ENCODE data around the gene FTCD. TPM values are rescaled to one million over a fixed set of nuclear protein-coding genes. Genes with fewer than 3 reads are reported as not detected.

The FTCD gene
- polyA plus RNA-seq, 1 experiment: 0.06 TPM

GRCh38 chr21:46093668-46094400, 61.5 kb downstream of the FTCD start:
- no peaks in the 10 kb centered on the region for H3K36me3 ChIP-seq (ENCODE audit: control insufficient read depth, insufficient read depth, low read length)
- DNase-seq (ENCODE audit: low read depth): no peak
- no peaks in the 10 kb centered on the region for H3K27me3 ChIP-seq (ENCODE audit: control insufficient read depth, insufficient read depth, low read length)
- H3K4me3 ChIP-seq (ENCODE audit: low read depth, low read length): no peak overlapping the region
- CTCF ChIA-PET: no interaction called here
- TF ChIP-seq CTCF (IDR thresholded peaks at IDR 0.05; ENCODE audit: insufficient read depth, low read depth, low read length): no peak
- POLR2A ChIA-PET: no interaction called here

- no peak; the same call in 1 of the 2 replicates for TF ChIP-seq CTCF (IDR thresholded peaks at IDR 0.05; ENCODE audit: insufficient read depth, low read depth, low read length)
- Histone ChIP-seq H3K27me3 (ENCODE audit: control insufficient read depth, insufficient read depth, low read length) (no peaks in the 10 kb centered on the region), H3K36me3 (ENCODE audit: control insufficient read depth, insufficient read depth, low read length) (no peaks in the 10 kb centered on the region), H3K4me3 (ENCODE audit: low read depth, low read length) (no peak overlapping the region)
- POLR2A ChIA-PET: no interaction called here
- DNase-seq (ENCODE audit: low read depth): no peak
- CTCF ChIA-PET: interaction anchor here (0.7 to 1.3 kb wide), 5 partner anchors 10 to 120 kb away, joined by 3 to 7 read pairs (median 3); no protein-coding TSS in a partner anchor
These were observed 62.3 kb downstream of the FTCD start for GRCh38 chr21:46092811-46093667.

GRCh38 chr21:46092026-46092764, 63.2 kb downstream of the FTCD start:
- DNase-seq (ENCODE audit: low read depth): peak; percentile 94
- POLR2A ChIA-PET: no interaction called here
- 0 out of 2 replicates have a peak, but pooled peaks have one; percentile 2 for TF ChIP-seq CTCF (IDR thresholded peaks at IDR 0.05; ENCODE audit: insufficient read depth, low read depth, low read length)
- H3K27me3 ChIP-seq (ENCODE audit: control insufficient read depth, insufficient read depth, low read length): no peaks in the 10 kb centered on the region
- CTCF ChIA-PET: interaction anchor here (0.7 to 1.3 kb wide), 6 partner anchors 9 to 119 kb away, joined by 3 to 7 read pairs (median 3); no protein-coding TSS in a partner anchor
- peak overlapping the region; percentile 28 for H3K4me3 ChIP-seq (ENCODE audit: low read depth, low read length)
- no peaks in the 10 kb centered on the region for H3K36me3 ChIP-seq (ENCODE audit: control insufficient read depth, insufficient read depth, low read length)

GRCh38 chr21:46091631-46092025, 63.8 kb downstream of the FTCD start:
- ChIA-PET CTCF (interaction anchor here (0.9 to 1.3 kb wide), 3 partner anchors 8 to 118 kb away, joined by 3 to 7 read pairs (median 6); no protein-coding TSS in a partner anchor), POLR2A (no interaction called here)
- no peaks in the 10 kb centered on the region for H3K27me3 ChIP-seq (ENCODE audit: control insufficient read depth, insufficient read depth, low read length)
- no peak for DNase-seq (ENCODE audit: low read depth)
- TF ChIP-seq CTCF (IDR thresholded peaks at IDR 0.05; ENCODE audit: insufficient read depth, low read depth, low read length): no peak
- peak overlapping the region; percentile 28 for H3K4me3 ChIP-seq (ENCODE audit: low read depth, low read length)
- H3K36me3 ChIP-seq (ENCODE audit: control insufficient read depth, insufficient read depth, low read length): no peaks in the 10 kb centered on the region

All from BJ (cell line).